PFSK-1 (cell line): Measurements from ENCODE around the gene CDKN3.

ENCODE experiments used
- FOXP2 ChIP-seq: optimal IDR thresholded peaks from 2 replicates; pipeline ENCODE3; 2011; ENCODE audit warnings: borderline replicate concordance, control low read depth, inconsistent platforms; ENCODE audit not compliant: insufficient read depth; ENCODE audit errors: extremely low read length, extremely low read depth
- POLR2AphosphoS5 ChIP-seq: IDR thresholded peaks from 2 replicates; pipeline ENCODE4 v1.6.1; 2012; ENCODE audit warnings: low read depth, mild to moderate bottlenecking, control low read depth, low read length, moderate library complexity
- REST ChIP-seq, 2 experiments: IDR thresholded peaks; 2 replicates each; pipeline versions ENCODE4 v1.6.1 to v1.8.0; 2011 to 2012; ENCODE audit warnings: low read depth in 2 of 2, low read length in 2 of 2, control low read depth in 1 of 2, inconsistent platforms in 1 of 2, mild to moderate bottlenecking in 1 of 2, moderate library complexity in 1 of 2; ENCODE audit not compliant: insufficient read depth in 1 of 2
- SIN3A ChIP-seq: IDR thresholded peaks from 2 replicates; pipeline ENCODE4 v1.6.1; 2012; ENCODE audit warnings: mild to moderate bottlenecking, low read length, moderate library complexity, borderline replicate concordance; ENCODE audit not compliant: insufficient read depth
- TAF1 ChIP-seq: IDR thresholded peaks from 2 replicates; pipeline ENCODE4 v1.6.1; 2012; ENCODE audit warnings: low read length, control low read depth, borderline replicate concordance; ENCODE audit not compliant: insufficient read depth

The CDKN3 gene

GRCh38 chr14:54440476-54440872 lies 43.7 kb downstream of the CDKN3 start:
- TF ChIP-seq REST (IDR thresholded peaks at IDR 0.05; ENCODE audit: insufficient read depth in 1 of 2, low read depth in 2 of 2, low read length in 2 of 2) (no peak), TAF1 (no peak), FOXP2 (no peak), POLR2AphosphoS5 (no peak), SIN3A (no peak)

- TF ChIP-seq REST (IDR thresholded peaks at IDR 0.05; ENCODE audit: insufficient read depth in 1 of 2, low read depth in 2 of 2, low read length in 2 of 2) (no peak), FOXP2 (peak; percentile 28), POLR2AphosphoS5 (peak; percentile 60; the same call in 1 of the 2 replicates), SIN3A (peak; percentile 6; the same call in 1 of the 2 replicates), TAF1 (0 out of 2 replicates have a peak, but pooled peaks have one; percentile 31)
Observed at GRCh38 chr14:54440873-54441868, 44.4 kb downstream of the CDKN3 start, which contains the start of gene CNIH1. CNIH1 (minus strand) TSS chr14:54441374; CDS start chr14:54441327, 47 bp downstream.

GRCh38 chr14:54443981-54444380 lies 47.2 kb downstream of the CDKN3 start:
- TF ChIP-seq FOXP2 (no peak), REST (IDR thresholded peaks at IDR 0.05; ENCODE audit: insufficient read depth in 1 of 2, low read depth in 2 of 2, low read length in 2 of 2) (no peak), POLR2AphosphoS5 (no peak), SIN3A (no peak), TAF1 (no peak)

- TF ChIP-seq TAF1, result no peak
Observed at GRCh38 chr14:54444681-54445080, 47.9 kb downstream of the CDKN3 start.

GRCh38 chr14:54446161-54446693 lies 49.4 kb downstream of the CDKN3 start:
- TF ChIP-seq TAF1 (no peak), POLR2AphosphoS5 (no peak), REST (IDR thresholded peaks at IDR 0.05; ENCODE audit: insufficient read depth in 1 of 2, low read depth in 2 of 2, low read length in 2 of 2) (no peak), FOXP2 (no peak), SIN3A (no peak)
